ENCODE data around the gene IL1R1. TPM values are rescaled to one million over a fixed set of nuclear protein-coding genes. Genes with fewer than 3 reads are reported as not detected.

Gene IL1R1
- total and polyA plus RNA-seq, 10 of the 15 experiments (the other 5 are each of a cell fraction or from before 2014, with no cell fraction given): 0.17 to 13.2 (median 0.53) TPM

DNA sequence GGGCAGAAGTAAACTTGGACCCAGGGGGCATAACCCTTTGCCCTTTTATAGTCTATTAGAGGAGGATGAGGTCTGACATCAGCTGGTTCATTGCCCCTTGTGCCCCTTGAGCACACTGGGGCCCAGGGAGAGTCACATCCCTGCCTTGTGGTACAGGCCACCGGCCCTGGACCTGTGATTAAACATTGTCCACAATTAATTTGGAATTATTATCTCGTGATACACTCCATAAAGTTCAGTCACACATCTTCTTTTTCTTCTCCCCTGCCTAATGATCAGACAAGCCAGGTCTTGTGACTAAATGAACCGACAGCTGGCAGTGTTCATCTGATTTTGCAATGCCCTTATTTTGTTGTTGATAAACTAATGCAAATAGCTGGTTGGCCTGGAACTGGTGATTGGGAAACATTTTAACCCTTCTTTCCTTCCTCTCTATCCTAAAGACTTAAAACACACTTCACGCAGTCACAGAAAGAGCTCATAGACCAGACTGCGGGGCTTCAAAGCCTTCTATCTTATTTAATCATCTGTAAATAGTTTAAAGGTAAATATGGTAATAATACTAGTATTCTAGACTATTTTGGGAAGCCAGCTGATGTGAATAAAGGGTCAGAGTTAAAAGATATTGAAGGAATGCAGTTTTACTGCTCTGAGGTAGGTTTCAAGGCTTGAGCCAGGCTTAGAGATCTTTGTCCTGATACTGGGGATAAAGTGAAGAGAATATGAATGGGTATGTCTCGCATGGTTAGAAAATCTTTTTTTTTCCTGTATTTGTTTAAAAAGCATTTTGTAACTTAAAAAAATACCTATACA, 13.4 kb downstream of the IL1R1 start:
- H3K4me1 ChIP-seq (ENCODE audit: control insufficient read depth, insufficient read depth, low read length): no peaks in the 10 kb centered on the region
- no peaks in the 10 kb centered on the region for H3K27me3 ChIP-seq (replicated peaks in 1 of 2; ENCODE audit: control insufficient read depth in 2 of 2, insufficient read depth in 2 of 2, low read length in 1 of 2)
- CTCF ChIA-PET: interaction anchor here (1.0 to 5.1 kb wide), 4 partner anchors 10 to 135 kb away, joined by 3 to 22 read pairs (median 12); no protein-coding TSS in a partner anchor
- DNase-seq (ENCODE audit: low read depth, low spot score) (no peak), ATAC-seq (no peak), FAIRE-seq (no peak)
- H3K9ac ChIP-seq (ENCODE audit: control insufficient read depth, insufficient read depth, low read length): no peak overlapping the region
- in situ Hi-C loops (cut with MboI): no loop called here
- H3K4me3 ChIP-seq: no peak overlapping the region
- H4K20me1 ChIP-seq (ENCODE audit: control insufficient read depth, insufficient read depth): no peaks in the 10 kb centered on the region
- H3K79me2 ChIP-seq (ENCODE audit: control insufficient read depth, insufficient read depth, low read length): no peaks in the 10 kb centered on the region
- H3K27ac ChIP-seq (ENCODE audit: control insufficient read depth, insufficient read depth): no peak overlapping the region
- SMC1A ChIA-PET (ENCODE audit: uncharacterized antibody, unreplicated experiment): interaction anchor here (0.6 to 3.9 kb wide), 9 partner anchors 8 to 130 kb away, joined by 3 to 28 read pairs (median 5); no protein-coding TSS in a partner anchor
- no peak overlapping the region for H3K4me2 ChIP-seq (ENCODE audit: control insufficient read depth, insufficient read depth)
- no peaks in the 10 kb centered on the region; the same call in 2 of the 3 replicates for H3K9me3 ChIP-seq (replicated peaks; ENCODE audit: control insufficient read depth, insufficient read depth, low read length)
- peaks cover 0 to 2% of the 10 kb centered on the region in 2 experiments; a peak in 2 of 4 replicates for H3K36me3 ChIP-seq (ENCODE audit: control insufficient read depth in 2 of 2, insufficient read depth in 2 of 2, low read length in 1 of 2)
- no TSS peak for BruUV-seq (replicated peaks)
- intact Hi-C loops (cut with micrococcal nuclease; ENCODE audit: unreplicated experiment): no loop called here
- RAD21 ChIA-PET (ENCODE audit: unreplicated experiment): interaction anchor here (1.5 kb wide), 1 partner anchor 271 kb away, joined by 3 read pairs; no protein-coding TSS in a partner anchor
- POLR2A ChIA-PET: no interaction called here
- WGBS (ENCODE audit: insufficient coverage, insufficient replicate concordance, low lambda C conversion rate, missing lambda C conversion rate): 29% methylated on average over 6 of the region's 6 CpGs
- TF ChIP-seq SRF (IDR thresholded peaks at IDR 0.05; ENCODE audit: low read depth in 2 of 2, low read length in 2 of 2): no peak
- TF ChIP-seq ZBED1 (IDR thresholded peaks at IDR 0.05; ENCODE audit: borderline replicate concordance): no peak
- no peak for TF ChIP-seq SUZ12 (IDR thresholded peaks at IDR 0.05; ENCODE audit: unreplicated experiment)
- no peak for TF ChIP-seq NR2C1 (IDR thresholded peaks at IDR 0.05)
- no peak for TF ChIP-seq YBX1 (IDR thresholded peaks at IDR 0.05)
- H2AFZ ChIP-seq (ENCODE audit: control insufficient read depth, low read depth, low read length): no peak overlapping the region
